ENCODE results near the gene SLC9C2. TPM values are rescaled to one million over a fixed set of nuclear protein-coding genes. Genes with fewer than 3 reads are reported as not detected.

The SLC9C2 gene
- total and polyA plus RNA-seq, 2 experiments from 2014 or later: not detected

GRCh38 chr1:173554541-173555250 is 48.2 kb downstream of the SLC9C2 start:
- Histone ChIP-seq H3F3A (ENCODE audit: insufficient read depth) (no peaks in the 10 kb centered on the region), H3K9me3 (ENCODE audit: low read depth) (no peaks in the 10 kb centered on the region), H3K4me1 (ENCODE audit: insufficient read depth) (no peaks in the 10 kb centered on the region), H3K27ac (no peak overlapping the region), H2AFZ (no peak overlapping the region), H3K9ac (no peak overlapping the region), H3K4me3 (no peak overlapping the region), H3K9me2 (ENCODE audit: insufficient read depth) (no peaks in the 10 kb centered on the region), H3K79me2 (ENCODE audit: insufficient read depth) (no peaks in the 10 kb centered on the region), H3K4me2 (ENCODE audit: unreplicated experiment) (no peak overlapping the region), H3K36me3 (ENCODE audit: low read depth) (no peaks in the 10 kb centered on the region), H3K27me3 (replicated peaks; ENCODE audit: insufficient read depth) (0 out of 2 replicates have a peak, but pooled peaks cover under 1% of the 10 kb centered on the region), H4K20me1 (ENCODE audit: insufficient read depth) (no peaks in the 10 kb centered on the region)
- WGBS, 2 experiments (ENCODE audit: low coverage in 1 of 2, low lambda C conversion rate in 2 of 2, missing lambda C conversion rate in 2 of 2): 64 to 68% methylated on average over 6 of the region's 6 CpGs
- in situ Hi-C loops (cut with MboI): no loop called here
- no peak for DNase-seq
- TF ChIP-seq EZH2 (IDR thresholded peaks at IDR 0.05; ENCODE audit: insufficient read depth, poor library complexity, severe bottlenecking): no peak

- H3F3A ChIP-seq (ENCODE audit: insufficient read depth): no peaks in the 10 kb centered on the region
- H3K9me3 ChIP-seq (ENCODE audit: low read depth): no peaks in the 10 kb centered on the region
- no peaks in the 10 kb centered on the region for H3K36me3 ChIP-seq (ENCODE audit: low read depth)
- no peak overlapping the region for H2AFZ ChIP-seq
- H3K27me3 ChIP-seq (replicated peaks; ENCODE audit: insufficient read depth): peaks cover 5% of the 10 kb centered on the region; the same call in 1 of the 2 replicates
- H3K27ac ChIP-seq: no peak overlapping the region
- in situ Hi-C loops (cut with MboI): no loop called here
- no peak overlapping the region for H3K4me3 ChIP-seq
- no peaks in the 10 kb centered on the region for H3K4me1 ChIP-seq (ENCODE audit: insufficient read depth)
- TF ChIP-seq EZH2 (IDR thresholded peaks at IDR 0.05; ENCODE audit: insufficient read depth, poor library complexity, severe bottlenecking): no peak
- no peak for TF ChIP-seq EZH2phosphoT487 (IDR thresholded peaks at IDR 0.05; ENCODE audit: insufficient read depth, low read depth)
- 75 to 77% methylated on average over 4 of the region's 4 CpGs for WGBS, 2 experiments (ENCODE audit: low coverage in 1 of 2, low lambda C conversion rate in 2 of 2, missing lambda C conversion rate in 2 of 2)
- no peaks in the 10 kb centered on the region for H3K79me2 ChIP-seq (ENCODE audit: insufficient read depth)
- no peak for DNase-seq
- H3K9ac ChIP-seq: no peak overlapping the region
- H4K20me1 ChIP-seq (ENCODE audit: insufficient read depth): no peaks in the 10 kb centered on the region
- H3K9me2 ChIP-seq (ENCODE audit: insufficient read depth): no peaks in the 10 kb centered on the region
- H3K4me2 ChIP-seq (ENCODE audit: unreplicated experiment): no peak overlapping the region
These were observed 48.8 kb downstream of the SLC9C2 start for GRCh38 chr1:173554089-173554488.

- H2AFZ ChIP-seq: no peak overlapping the region
- H3K4me3 ChIP-seq: no peak overlapping the region
- H3K36me3 ChIP-seq (ENCODE audit: low read depth): no peaks in the 10 kb centered on the region
- H3K9me2 ChIP-seq (ENCODE audit: insufficient read depth): no peaks in the 10 kb centered on the region
- in situ Hi-C loops (cut with MboI): no loop called here
- no peaks in the 10 kb centered on the region for H3K9me3 ChIP-seq (ENCODE audit: low read depth)
- H4K20me1 ChIP-seq (ENCODE audit: insufficient read depth): no peaks in the 10 kb centered on the region
- no peaks in the 10 kb centered on the region for H3K4me1 ChIP-seq (ENCODE audit: insufficient read depth)
- no peaks in the 10 kb centered on the region for H3K79me2 ChIP-seq (ENCODE audit: insufficient read depth)
- no peak overlapping the region for H3K27ac ChIP-seq
- H3K27me3 ChIP-seq (replicated peaks; ENCODE audit: insufficient read depth): peaks cover 6% of the 10 kb centered on the region
- no peaks in the 10 kb centered on the region for H3F3A ChIP-seq (ENCODE audit: insufficient read depth)
- TF ChIP-seq EZH2 (IDR thresholded peaks at IDR 0.05; ENCODE audit: insufficient read depth, poor library complexity, severe bottlenecking): no peak
- TF ChIP-seq EZH2phosphoT487 (IDR thresholded peaks at IDR 0.05; ENCODE audit: insufficient read depth, low read depth): no peak
- H3K4me2 ChIP-seq (ENCODE audit: unreplicated experiment): no peak overlapping the region
- H3K9ac ChIP-seq: no peak overlapping the region
- DNase-seq: no peak
These were observed 49.6 kb downstream of the SLC9C2 start for GRCh38 chr1:173553312-173553711.

GRCh38 chr1:173551699-173552098 is 51.2 kb downstream of the SLC9C2 start:
- H3K4me3 ChIP-seq: no peak overlapping the region
- 17 to 24% methylated on average over 3 of the region's 3 CpGs for WGBS, 2 experiments (ENCODE audit: low coverage in 1 of 2, low lambda C conversion rate in 2 of 2, missing lambda C conversion rate in 2 of 2)
- H3K9me2 ChIP-seq (ENCODE audit: insufficient read depth): no peaks in the 10 kb centered on the region
- no peak overlapping the region for H3K4me2 ChIP-seq (ENCODE audit: unreplicated experiment)
- H3K27ac ChIP-seq: no peak overlapping the region
- no peaks in the 10 kb centered on the region for H3K79me2 ChIP-seq (ENCODE audit: insufficient read depth)
- TF ChIP-seq EZH2phosphoT487 (IDR thresholded peaks at IDR 0.05; ENCODE audit: insufficient read depth, low read depth) (no peak), EZH2 (IDR thresholded peaks at IDR 0.05; ENCODE audit: insufficient read depth, poor library complexity, severe bottlenecking) (no peak)
- in situ Hi-C loops (cut with MboI): no loop called here
- no peaks in the 10 kb centered on the region for H3F3A ChIP-seq (ENCODE audit: insufficient read depth)
- H3K9ac ChIP-seq: no peak overlapping the region
- H3K4me1 ChIP-seq (ENCODE audit: insufficient read depth): no peaks in the 10 kb centered on the region
- no peaks in the 10 kb centered on the region for H3K9me3 ChIP-seq (ENCODE audit: low read depth)
- peaks cover 16% of the 10 kb centered on the region for H3K27me3 ChIP-seq (replicated peaks; ENCODE audit: insufficient read depth)
- no peaks in the 10 kb centered on the region for H3K36me3 ChIP-seq (ENCODE audit: low read depth)
- no peak for DNase-seq
- H4K20me1 ChIP-seq (ENCODE audit: insufficient read depth): no peaks in the 10 kb centered on the region
- no peak overlapping the region for H2AFZ ChIP-seq

- Histone ChIP-seq H3K27ac (no peak overlapping the region), H3K4me3 (no peak overlapping the region), H3K4me1 (ENCODE audit: insufficient read depth) (no peaks in the 10 kb centered on the region), H3F3A (ENCODE audit: insufficient read depth) (no peaks in the 10 kb centered on the region), H3K9ac (no peak overlapping the region), H4K20me1 (ENCODE audit: insufficient read depth) (no peaks in the 10 kb centered on the region), H2AFZ (no peak overlapping the region), H3K9me3 (ENCODE audit: low read depth) (no peaks in the 10 kb centered on the region), H3K27me3 (replicated peaks; ENCODE audit: insufficient read depth) (peaks cover 16% of the 10 kb centered on the region), H3K79me2 (ENCODE audit: insufficient read depth) (no peaks in the 10 kb centered on the region), H3K4me2 (ENCODE audit: unreplicated experiment) (no peak overlapping the region), H3K9me2 (ENCODE audit: insufficient read depth) (no peaks in the 10 kb centered on the region), H3K36me3 (ENCODE audit: low read depth) (no peaks in the 10 kb centered on the region)
- DNase-seq: no peak
- TF ChIP-seq EZH2phosphoT487 (IDR thresholded peaks at IDR 0.05; ENCODE audit: insufficient read depth, low read depth) (no peak), EZH2 (IDR thresholded peaks at IDR 0.05; ENCODE audit: insufficient read depth, poor library complexity, severe bottlenecking) (no peak)
- in situ Hi-C loops (cut with MboI): no loop called here
- WGBS, 2 experiments (ENCODE audit: low coverage in 1 of 2, low lambda C conversion rate in 2 of 2, missing lambda C conversion rate in 2 of 2): 52 to 59% methylated on average over 2 of the region's 2 CpGs
These were observed 53.1 kb downstream of the SLC9C2 start for GRCh38 chr1:173549813-173550212.

Measured in GM23248 (cell line).